Measurements from ENCODE around the gene CYP4F12. TPM values are rescaled to one million over a fixed set of nuclear protein-coding genes. Genes with fewer than 3 reads are reported as not detected.

The CYP4F12 gene
- total and polyA plus RNA-seq, 2 of the 8 experiments (the other 6 are each of a cell fraction or from before 2014, with no cell fraction given) = not detected

DNA sequence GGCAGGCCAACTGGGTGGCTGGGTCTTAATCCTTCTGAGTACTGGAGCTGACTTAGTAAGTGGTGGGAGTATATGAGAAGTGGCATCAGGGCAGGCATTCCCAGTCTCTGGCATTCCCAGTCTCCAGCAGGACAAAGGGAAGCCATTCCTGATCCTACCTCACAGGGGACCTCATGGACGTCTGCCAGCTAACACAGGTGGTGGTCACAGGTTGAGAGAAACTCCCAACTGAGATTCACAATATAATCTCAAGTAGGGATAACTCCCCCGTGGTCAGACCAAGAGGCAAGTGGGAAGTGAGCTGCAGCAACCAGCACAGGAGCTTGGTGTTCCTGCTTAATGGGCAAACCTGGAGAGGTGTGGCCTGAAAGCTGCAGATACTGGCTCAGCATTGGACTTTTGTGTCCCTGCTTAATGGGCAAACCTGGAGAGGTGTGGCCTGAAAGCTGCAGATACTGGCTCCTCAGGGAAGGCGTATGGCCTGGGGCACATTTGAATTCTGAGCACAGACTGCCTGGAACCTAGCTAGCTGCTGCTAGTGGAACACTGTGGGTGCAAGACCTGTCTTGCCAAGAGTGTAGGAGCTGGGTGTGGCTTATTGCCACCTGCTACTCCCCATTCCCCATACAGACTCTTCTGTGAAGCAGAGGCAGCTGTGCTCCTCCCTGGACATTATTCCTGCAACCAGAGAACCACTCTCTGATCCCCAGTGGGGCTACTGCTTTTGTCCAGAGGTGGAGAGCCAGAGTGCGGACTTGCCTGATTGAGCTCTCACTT, 29.1 kb downstream of the CYP4F12 start:
- Histone ChIP-seq H2AFZ (ENCODE audit: low read length) (no peak overlapping the region), H3K14ac (ENCODE audit: insufficient read length) (no peak overlapping the region), H2BK12ac (ENCODE audit: low read depth, low read length) (no peak overlapping the region), H4K20me1 (replicated peaks in 1 of 2; ENCODE audit: control insufficient read depth in 1 of 2, insufficient read depth in 2 of 2, low read length in 2 of 2) (no peaks in the 10 kb centered on the region), H3K27ac (ENCODE audit: low read depth, low read length) (no peak overlapping the region), H4K91ac (replicated peaks; ENCODE audit: insufficient read length, low read length) (no peak overlapping the region), H3K36me3 (ENCODE audit: control insufficient read depth in 2 of 4, insufficient read depth in 4 of 4, low read length in 3 of 4) (no peaks in the 10 kb centered on the region), H3K4me1 (replicated peaks in 1 of 4; ENCODE audit: control insufficient read depth in 3 of 4, insufficient read depth in 4 of 4, low read length in 3 of 4) (no peaks in the 10 kb centered on the region), H3K27me3 (replicated peaks in 1 of 4; ENCODE audit: control insufficient read depth in 3 of 4, extremely low read depth in 1 of 4, insufficient read depth in 3 of 4, low read length in 3 of 4) (no peaks in the 10 kb centered on the region), H3K23me2 (ENCODE audit: low read depth, low read length) (no peaks in the 10 kb centered on the region), H3K4ac (replicated peaks; ENCODE audit: insufficient read length, low read depth, low read length) (no peak overlapping the region), H2BK20ac (ENCODE audit: low read length) (no peak overlapping the region), H3K4me3 (ENCODE audit: extremely low read depth in 1 of 4, insufficient read depth in 2 of 4, low read depth in 3 of 4, low read length in 4 of 4) (no peak overlapping the region), H2BK5ac (ENCODE audit: low read depth, low read length) (no peak overlapping the region), H3K9ac (replicated peaks in 1 of 4; ENCODE audit: extremely low read depth in 1 of 4, low read depth in 3 of 4, low read length in 3 of 4) (no peak overlapping the region), H3K23ac (ENCODE audit: insufficient read length) (no peak overlapping the region), H3K4me2 (ENCODE audit: insufficient read depth in 1 of 2, low read depth in 2 of 2, low read length in 2 of 2) (no peak overlapping the region), H2AK5ac (ENCODE audit: low read depth, low read length) (no peak overlapping the region), H3K79me1 (ENCODE audit: low read depth, low read length) (no peaks in the 10 kb centered on the region), H3K79me2 (ENCODE audit: control insufficient read depth in 1 of 2, insufficient read depth in 2 of 2, low read length in 2 of 2) (no peaks in the 10 kb centered on the region), H3K18ac (ENCODE audit: extremely low read depth, low read length) (no peak overlapping the region), H2BK120ac (replicated peaks; ENCODE audit: low read depth, low read length) (no peak overlapping the region), H4K5ac (ENCODE audit: insufficient read length, low read depth, low read length) (no peak overlapping the region), H3K9me3 (ENCODE audit: insufficient read depth in 2 of 2, low read depth in 1 of 2, low read length in 1 of 2) (peaks cover 53% of the 10 kb centered on the region in 2 experiments), H4K8ac (ENCODE audit: extremely low read depth, insufficient read depth, low read length) (no peak overlapping the region), H2BK15ac (ENCODE audit: low read length) (no peak overlapping the region), H3K56ac (replicated peaks; ENCODE audit: insufficient read length, low read depth, low read length) (no peak overlapping the region)
- POLR2A ChIA-PET (ENCODE audit: partially characterized antibody) = no interaction called here
- no peak for DNase-seq (ENCODE audit: low read depth in 1 of 2, low spot score in 2 of 2)
- CTCF ChIA-PET (ENCODE audit: partially characterized antibody) = no interaction called here
- TF ChIP-seq CBX5 (IDR thresholded peaks at IDR 0.05; ENCODE audit: low read depth, low read length) (0 out of 2 replicates have a peak, but pooled peaks have one; percentile 57), TAF1 (IDR thresholded peaks at IDR 0.05; ENCODE audit: low read depth, low read length) (no peak)
- 75% methylated on average over 4 of the region's 4 CpGs; no CpG with 5 or more reads in 1 of the 2 experiments for WGBS, 2 experiments (ENCODE audit: extremely low coverage in 1 of 2, insufficient coverage in 1 of 2, insufficient read length in 1 of 2, insufficient replicate concordance in 2 of 2, low coverage in 1 of 2, low lambda C conversion rate in 2 of 2, missing lambda C conversion rate in 1 of 2)
- no peak for FAIRE-seq
